Measurements from ENCODE around the gene OXTR.

DNA sequence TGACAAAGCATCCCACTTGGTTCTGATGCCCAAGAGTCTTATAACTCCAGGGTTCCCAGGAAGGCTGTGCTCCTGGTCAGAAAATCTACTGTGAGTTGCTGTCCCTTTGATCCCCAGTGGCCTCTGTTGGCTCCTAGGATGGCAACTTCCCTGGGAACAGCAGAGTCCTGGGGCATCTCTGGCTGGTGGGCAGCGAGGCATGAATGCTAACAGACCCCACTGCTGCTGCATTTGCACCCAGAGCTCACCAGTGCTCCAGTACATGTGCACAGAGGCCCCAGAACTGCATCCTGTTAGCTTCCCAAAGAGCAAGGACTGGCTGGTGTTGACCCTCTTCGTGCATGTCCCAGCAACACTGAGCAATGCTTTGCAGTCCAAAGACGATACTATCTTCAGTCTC is 20.1 kb downstream of the OXTR start:
- TF ChIP-seq NAIF1 (CRISPR knock-in tag; IDR thresholded peaks at IDR 0.05; ENCODE audit: borderline replicate concordance) (no peak), NFE2L1 (CRISPR knock-in tag; IDR thresholded peaks at IDR 0.05; ENCODE audit: borderline replicate concordance) (no peak)
